Peyer's patch (tissue), 4 donors: ENCODE data around the gene OPN4.

Source experiments
- POLR2A ChIP-seq, 2 donors: fragments of 450-650 bp; IDR thresholded peaks; one replicate each; pipeline ENCODE4 v1.5.1; 2017; ENCODE audit warnings: antibody characterized with exemption in 2 of 2, mild to moderate bottlenecking in 2 of 2, moderate library complexity in 2 of 2
- TF ChIP-seq, protein P1 (sequence below), 6 experiments: fragments of 450-650 bp in 4 of 6; fragments of 200-600 bp in 2 of 6; sonication (generic) in 1 of 6; IDR thresholded peaks; one replicate each; pipeline ENCODE4 v1.5.1; 2017 to 2019; ENCODE audit warnings: antibody characterized with exemption in 6 of 6, mild to moderate bottlenecking in 3 of 6, moderate library complexity in 1 of 6

DNA sequence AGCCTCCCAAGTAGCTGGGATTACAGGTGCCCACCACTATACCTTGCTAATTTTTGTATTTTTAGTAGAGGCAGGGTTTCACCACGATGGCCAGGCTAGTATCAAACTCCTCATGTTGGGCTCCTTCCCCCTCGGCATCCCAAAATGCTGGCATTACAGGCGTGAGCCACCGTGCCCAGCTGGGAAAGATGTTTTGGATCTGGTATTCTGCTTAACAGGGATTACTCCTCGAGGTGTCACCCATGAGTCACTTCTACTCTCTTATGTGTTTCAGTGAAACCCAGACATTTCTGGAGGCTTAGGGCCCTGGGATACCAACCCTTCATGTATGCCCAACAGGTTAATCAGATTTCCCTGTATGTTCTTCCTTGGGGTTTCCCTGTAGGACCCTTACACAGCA lies 11.8 kb upstream of the OPN4 start:
- TF ChIP-seq, protein P1, sequence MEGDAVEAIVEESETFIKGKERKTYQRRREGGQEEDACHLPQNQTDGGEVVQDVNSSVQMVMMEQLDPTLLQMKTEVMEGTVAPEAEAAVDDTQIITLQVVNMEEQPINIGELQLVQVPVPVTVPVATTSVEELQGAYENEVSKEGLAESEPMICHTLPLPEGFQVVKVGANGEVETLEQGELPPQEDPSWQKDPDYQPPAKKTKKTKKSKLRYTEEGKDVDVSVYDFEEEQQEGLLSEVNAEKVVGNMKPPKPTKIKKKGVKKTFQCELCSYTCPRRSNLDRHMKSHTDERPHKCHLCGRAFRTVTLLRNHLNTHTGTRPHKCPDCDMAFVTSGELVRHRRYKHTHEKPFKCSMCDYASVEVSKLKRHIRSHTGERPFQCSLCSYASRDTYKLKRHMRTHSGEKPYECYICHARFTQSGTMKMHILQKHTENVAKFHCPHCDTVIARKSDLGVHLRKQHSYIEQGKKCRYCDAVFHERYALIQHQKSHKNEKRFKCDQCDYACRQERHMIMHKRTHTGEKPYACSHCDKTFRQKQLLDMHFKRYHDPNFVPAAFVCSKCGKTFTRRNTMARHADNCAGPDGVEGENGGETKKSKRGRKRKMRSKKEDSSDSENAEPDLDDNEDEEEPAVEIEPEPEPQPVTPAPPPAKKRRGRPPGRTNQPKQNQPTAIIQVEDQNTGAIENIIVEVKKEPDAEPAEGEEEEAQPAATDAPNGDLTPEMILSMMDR (IDR thresholded peaks at IDR 0.05), result no peak
- TF ChIP-seq POLR2A (IDR thresholded peaks at IDR 0.05), result no peak
